ENCODE data around the gene PTCD1.
A peak's percentile ranks its signal among the peaks of the same experiment; 100 is the strongest.
"Not testable (repeated sequence)": the region's sequence is repeated elsewhere in the genome, so short reads cannot be mapped to it uniquely, and the experiment has no call there.

Gene PTCD1

DNA sequence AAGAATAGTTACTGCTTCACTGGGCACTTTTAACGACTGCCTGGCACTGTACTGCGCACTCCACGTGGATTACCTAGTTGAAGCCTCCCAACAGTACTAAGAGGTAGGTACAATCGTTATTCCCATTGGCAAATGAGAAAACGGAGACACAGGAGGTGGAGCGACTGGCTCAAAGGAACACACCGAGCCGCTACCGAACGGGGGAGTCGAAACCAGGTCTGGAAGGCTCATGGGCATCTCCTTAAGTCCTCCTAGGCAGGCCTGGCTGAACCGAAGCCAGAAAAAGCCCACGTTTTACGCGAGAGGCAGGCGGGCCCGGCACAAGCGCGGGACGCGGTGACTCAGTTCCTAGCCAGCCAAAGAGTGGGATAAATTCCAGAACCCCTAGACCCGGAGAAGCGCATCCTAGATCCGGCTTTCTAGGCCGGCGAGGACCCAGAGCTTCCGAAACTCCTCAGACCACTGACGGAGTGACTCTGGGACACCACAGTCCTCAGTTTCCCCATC, 30.7 kb downstream of the PTCD1 start:
- DNase-seq: peak; percentile 74

DNA sequence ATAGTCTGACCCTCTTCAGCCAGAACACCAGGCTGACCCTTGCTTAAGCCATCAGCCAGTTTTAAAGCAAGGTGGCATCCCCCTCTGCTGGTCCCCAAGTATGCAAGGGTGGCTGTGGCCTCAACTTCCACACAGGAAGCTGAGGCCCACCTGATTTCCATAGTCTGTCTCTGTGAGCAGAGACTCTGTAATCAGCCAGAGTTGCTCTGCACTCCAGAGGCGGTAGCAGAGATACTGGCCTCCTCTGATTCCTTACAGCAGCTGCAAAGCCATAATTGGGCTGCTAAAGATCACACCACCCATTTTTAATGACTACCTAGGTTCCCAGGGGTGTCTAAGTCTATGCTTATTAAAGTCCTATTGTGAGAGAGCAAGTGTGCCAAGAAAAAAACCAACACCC, 32.0 kb downstream of the PTCD1 start:
- no peak for DNase-seq

DNA sequence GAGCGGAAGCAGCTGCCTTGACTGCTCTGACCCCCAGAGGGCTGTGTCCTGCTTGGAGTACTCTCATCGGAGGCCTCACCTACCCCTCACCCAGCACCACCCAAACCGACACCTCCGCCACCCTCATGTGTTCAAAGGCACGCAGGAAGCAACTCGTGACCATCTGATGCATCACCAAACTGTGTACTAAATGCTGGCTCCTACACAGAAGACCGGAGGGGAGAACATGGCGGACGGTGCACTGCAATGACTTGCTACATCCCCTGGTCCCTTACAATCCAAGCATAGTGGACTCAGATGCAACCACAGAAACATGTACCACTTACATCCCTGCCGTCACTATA, 33.6 kb downstream of the PTCD1 start:
- DNase-seq: no peak

DNA sequence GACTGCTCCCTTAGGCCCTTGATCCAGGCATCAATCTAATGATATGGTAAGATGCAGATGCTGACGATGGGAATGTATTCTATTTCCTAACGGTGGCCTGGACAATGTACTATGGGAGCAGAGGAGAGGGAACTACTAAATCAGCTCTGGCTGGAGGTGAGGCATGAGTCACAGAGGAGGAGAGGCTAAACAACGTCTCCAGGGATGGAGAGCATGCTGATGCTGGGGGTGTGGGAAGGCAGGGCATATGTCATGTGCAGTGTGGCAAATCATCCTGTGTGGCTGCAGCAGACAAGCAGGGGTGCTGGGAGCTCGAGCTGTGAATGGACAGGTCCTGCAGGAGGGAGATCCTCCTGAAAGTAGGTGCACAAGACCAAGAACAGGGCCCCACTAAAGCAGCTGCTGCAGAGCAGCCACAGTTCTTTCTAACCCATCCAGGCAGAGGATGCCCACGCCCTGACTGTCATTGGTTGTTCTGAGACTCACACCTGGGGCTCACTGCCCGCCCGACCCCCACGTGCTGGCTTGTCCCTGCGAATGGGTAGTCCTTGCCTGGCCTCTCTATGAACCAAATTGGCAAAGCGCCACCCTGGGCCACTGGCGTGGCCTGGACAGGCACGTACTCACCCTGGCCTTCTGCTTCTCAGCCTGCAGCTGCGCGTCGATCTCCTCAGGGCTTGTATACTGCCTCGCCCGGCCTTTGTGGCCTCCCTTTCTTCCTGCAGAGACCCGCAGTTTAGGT, 34.2 kb downstream of the PTCD1 start:
- no peak for DNase-seq

DNA sequence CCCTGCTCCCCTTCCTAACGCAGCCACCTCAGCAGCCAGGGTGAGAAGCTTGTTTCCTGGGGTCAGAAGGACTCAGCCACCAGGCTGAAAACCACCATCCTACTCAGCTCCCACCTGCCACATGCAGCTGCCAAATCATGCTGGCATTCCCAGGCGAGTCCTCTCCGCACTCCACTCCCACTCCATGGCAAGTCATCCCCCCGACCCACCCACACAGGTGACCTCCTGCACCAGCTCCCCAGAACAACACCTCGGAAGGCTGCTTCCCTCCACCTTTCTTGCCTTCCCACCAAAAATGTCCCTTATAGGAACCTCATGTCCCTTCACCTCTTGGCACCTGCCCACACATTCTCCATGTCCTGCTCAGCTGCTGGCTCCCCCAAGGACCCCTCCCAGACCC, 34.8 kb downstream of the PTCD1 start:
- DNase-seq: no peak

DNA sequence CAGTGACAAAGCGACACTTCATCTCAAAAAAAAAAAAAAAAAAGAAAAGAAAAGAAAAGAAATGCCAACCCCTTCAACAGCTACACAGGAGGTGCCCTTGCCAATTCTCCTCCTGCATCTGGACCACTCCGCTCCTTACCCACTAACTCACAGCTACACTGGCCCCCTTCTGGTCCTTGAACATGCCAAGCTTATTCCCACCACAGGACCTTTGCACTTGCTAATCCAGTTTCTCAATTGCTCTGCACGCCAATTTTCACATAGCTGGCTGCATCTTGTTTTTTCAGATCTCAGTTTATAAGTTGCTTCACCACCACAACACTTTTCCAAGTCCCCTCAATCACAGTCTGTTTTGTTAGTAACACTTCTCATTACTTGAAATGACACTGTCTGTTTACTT, 35.7 kb downstream of the PTCD1 start:
- no peak for DNase-seq

DNA sequence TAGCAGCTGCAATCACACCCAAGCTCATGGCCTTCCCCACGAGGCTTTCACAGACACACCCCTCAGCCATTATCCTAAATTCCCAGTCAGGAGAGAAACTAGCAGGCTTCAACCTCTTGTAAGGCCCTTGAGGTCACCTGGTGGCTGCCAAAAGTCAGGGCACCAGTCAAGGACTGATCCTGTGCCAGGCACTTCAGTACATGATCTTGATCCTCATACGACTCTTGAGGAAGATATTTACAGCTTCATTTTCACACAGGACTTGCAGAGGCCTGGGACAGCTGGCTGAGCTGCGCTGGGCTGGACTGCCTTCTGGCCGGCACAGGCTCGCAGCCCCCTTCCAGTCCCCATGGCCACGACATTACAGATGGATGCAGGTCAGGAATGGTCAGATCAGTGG, 39.0 kb downstream of the PTCD1 start:
- no peak for DNase-seq

DNA sequence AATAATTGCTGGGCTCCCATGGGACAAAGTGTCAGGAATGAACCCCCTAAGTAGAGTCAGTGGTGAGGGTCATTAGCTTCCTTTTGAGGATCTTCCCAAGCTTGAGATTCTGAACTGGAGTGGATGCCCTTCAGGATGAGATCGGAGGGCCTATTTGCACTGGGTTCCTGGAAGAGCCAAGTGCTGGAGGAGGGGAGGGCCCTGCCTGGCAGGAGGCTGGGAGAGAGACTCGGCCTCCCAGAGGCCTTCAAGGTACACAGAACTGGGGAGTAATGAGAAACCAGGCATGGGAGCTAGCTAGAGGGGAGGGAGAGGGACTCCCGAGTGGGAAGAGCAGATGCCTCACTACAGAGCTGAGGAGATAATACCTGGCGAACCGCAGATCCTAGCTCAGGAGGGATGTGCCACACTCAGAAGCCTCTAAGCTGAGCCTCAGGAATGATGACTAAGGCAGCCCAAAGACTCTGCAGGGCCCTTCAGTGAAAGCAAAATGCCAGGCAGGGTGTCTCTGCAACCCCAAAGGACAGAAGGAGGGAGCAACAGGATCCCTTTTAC, 39.6 kb downstream of the PTCD1 start:
- no peak for DNase-seq

DNA sequence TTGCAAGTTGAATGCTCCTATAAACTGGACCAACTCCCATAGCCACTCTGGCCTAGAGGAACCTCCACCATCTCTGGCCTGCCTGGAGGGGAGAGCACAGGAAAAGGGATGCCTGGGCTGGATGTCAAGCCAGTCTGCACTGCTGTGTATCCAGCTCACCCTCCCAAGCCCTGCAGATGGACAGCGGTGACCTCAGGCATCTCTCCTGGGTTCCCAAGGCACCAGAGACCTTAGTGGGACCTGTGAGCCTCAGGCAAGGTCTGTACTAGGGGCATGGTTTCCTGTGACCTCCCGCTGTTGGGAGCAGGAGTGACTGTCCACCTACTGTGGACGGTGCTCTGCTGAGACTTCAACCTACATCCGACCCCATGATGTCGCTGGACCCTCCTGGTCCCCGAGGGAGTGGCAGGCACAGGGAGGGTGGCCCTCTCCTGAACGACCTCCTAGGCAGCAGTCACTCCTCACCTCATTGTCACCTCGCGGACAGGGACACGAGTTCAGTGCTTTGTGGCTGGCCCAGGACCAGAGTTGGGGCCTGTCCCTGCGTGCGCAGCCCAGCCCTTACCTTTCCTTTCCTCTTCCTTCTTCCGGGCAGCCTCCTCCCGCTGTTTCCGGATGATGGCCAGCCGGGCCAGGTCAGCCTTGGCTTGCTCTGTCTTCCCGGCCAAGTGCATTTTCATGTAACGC, 41.2 kb downstream of the PTCD1 start:
- DNase-seq: no peak

DNA sequence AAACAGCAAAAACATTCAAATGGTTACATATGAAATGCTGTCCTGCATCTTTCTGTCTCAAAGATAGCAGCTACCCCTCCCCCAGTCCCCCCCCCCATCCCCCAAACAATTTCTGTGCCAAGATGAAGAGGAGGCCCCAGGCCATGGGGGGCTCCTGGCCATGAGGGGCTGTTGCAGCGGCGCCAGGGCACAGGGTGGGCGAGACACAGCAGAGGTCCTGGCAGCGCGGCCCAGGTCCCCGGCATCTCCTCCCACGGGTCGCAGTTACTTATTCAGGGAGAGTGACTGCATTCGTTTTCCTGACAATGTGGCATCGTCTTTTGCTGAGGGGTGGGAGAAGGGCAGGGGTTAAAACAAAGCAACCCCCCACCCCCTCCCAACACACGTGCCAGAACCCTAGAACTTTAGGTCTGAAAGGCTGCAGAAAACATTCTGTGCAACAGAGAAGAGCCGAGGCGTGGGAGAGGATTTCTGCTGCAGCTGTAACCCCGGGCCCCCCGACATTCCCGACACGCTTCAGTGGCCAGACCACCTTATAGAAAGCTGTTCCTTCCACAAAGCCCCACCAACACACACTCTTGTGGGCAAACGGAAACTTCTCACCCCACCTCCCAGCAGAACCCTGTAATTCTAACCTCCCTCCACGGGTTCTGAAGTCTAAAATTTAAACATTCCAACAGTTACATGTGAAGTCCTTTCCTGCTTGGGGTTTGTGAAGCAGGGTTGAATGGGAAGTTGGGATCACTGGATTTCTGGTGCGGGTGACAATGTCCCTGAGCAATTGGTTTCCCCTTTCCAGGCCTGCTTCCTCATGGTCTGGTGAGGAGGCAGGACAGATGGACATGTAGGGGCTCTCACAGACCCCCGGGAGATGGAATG, 41.9 kb downstream of the PTCD1 start:
- no peak for DNase-seq

DNA sequence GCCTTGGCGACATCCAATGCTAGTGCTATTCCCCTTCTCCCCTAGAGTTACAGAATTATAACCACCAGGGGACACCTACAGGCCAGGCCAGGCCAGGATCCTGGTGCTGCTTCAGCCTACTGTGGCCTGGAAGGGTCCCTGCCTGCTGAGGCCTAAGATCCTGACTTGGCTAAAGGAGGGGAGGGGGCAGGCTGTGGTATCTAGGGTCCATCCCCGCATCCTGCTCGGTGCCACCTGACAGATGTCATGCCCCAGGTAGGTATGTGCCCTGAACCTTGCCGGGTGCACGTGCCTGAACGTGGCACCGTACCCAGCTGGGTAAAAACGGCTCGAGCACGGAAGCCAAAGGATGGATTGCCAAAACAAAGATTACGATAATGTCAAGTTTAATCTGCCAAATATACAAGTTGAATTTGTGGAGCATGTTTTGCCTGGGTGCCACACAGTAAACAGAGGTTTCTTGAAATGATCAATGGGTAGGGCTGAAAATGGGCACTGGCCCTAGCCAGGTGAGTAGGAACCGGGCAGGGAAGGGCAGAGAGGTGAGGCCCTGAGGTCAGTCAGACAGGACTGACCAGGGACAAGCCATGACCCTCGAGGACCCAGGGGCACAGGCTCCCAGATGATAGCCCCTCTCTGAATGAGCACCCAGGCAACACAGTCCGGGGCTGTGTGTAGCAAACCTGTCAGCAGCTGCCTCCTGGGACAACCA, 42.8 kb downstream of the PTCD1 start:
- no peak for DNase-seq

DNA sequence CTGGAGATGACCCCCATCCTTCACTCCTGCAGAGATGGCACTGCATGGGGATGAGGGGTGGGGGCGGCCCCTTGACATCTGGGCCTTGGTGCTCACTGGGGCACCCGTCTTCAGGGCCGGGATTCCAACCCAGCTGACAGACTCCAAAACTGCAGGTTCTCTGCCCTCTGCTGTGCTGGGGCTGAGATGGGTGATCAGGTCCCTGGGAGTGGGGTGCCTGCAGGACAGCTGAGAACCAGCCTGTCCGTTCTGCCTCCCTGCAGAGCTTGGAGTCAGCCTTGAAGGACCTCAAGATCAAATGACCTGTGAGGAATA, 44.5 kb downstream of the PTCD1 start:
- no peak for DNase-seq

DNA sequence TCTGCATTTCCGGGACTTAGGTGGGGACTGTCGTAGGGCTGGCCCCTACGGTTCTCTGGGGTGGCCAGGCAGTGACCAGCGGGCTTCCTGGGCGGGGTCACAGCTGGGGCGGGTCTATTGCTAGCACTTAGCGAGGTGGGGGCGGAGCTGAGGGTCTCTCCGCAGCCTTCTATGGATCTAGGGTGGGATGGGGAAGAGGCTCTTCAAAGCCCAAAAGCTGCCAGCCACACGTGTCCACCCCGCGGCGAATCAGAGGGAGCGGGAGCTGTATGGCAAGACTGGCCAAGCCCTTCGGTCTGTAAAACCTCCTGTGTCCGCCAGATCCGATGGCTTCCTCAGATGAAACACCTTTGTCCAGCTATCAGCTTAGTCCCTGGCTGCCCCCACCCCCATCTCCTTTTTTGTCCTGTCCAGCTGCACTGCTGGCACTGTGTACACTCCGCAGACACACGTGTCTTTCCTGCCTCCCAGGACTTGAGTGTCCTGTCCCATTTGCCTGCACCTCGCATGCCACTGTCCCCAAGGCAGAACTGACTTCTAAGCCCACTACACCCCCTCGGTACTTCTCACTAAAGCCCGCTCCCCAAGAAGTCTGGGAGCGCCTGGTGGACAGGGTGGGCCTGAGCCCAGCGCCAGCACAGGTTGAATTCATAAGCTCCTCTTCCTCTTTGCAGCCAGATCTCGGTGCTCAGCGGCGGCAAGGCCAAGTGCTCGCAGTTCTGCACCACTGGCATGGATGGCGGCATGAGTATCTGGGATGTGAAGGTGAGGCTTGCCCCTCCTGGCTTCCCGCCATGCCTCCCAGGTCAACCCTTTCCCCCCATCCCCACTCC, 45.0 kb downstream of the PTCD1 start:
- no peak for DNase-seq

DNA sequence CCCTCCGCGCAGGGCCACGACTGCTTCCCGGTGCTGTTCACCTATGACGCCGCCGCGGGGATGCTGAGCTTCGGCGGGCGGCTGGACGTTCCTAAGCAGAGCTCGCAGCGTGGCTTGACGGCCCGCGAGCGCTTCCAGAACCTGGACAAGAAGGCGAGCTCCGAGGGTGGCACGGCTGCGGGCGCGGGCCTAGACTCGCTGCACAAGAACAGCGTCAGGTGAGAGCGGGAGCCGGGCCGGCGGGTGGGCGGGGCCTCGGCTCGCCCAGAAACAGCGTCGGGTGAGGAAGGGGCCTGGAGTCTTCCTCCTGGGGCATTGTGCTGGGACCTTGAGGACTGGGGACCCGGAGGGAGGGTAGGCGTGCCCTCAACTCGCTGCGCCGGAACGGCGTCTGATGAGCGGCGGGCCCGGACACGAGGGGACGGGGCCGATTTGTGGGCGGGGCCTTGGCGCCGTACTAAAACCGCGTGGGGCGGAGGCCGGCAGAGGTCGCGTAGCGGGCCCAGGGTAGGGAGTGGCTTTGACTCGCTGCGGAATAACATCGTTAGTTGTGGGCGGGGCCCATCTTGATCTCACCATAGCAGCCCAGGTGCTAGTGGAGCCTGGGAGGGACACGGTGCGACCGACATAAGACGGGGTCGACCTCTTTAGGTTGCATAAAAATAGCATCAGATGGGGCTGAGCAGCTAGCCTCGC, 45.8 kb downstream of the PTCD1 start:
- DNase-seq: peak; percentile 87

DNA sequence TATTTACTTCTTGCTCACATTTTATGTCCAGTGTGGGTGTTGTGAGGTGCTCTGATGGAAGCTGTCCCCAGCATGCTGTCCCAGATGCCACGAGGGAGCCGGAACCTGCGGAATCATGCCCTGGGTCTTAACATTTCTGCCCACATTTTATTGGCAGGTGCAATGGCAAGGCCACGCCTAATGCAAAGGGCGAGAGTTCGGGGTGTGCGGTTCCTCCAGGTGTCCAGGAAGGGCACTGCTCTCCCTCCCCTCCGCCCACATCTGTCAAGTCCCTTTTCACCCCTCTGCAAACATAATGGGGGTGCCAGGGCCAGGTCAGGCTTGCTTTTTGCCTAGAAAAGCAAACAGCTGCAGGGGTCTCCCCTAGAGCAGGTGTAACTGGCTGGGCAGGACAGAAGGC, 46.6 kb downstream of the PTCD1 start:
- no peak for DNase-seq

DNA sequence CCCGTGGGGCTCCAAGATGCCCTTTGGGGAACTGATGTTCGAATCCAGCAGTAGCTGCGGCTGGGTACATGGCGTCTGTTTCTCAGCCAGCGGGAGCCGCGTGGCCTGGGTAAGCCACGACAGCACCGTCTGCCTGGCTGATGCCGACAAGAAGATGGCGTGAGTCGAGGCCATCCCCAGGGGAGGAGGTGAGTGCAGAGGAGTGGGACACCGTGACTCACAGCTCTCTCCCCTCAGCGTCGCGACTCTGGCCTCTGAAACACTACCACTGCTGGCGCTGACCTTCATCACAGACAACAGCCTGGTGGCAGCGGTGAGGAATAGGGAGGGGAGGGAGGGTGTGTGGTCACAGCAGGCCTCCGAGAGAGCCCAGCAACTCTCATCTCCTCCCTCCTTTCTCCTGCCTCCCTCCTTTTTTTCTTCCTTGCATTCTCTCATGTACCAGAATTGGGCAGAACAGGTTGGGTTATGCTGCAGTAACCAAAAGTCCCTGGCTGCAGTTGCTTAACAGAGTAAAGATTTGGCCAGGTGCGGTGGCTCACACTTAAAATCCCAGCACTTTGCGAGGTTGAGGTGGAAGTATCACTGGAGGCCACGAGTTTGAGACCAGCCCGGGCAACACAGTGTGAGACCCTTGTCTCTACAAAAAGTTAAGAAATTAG, 47.5 kb downstream of the PTCD1 start:
- no peak for DNase-seq

DNA sequence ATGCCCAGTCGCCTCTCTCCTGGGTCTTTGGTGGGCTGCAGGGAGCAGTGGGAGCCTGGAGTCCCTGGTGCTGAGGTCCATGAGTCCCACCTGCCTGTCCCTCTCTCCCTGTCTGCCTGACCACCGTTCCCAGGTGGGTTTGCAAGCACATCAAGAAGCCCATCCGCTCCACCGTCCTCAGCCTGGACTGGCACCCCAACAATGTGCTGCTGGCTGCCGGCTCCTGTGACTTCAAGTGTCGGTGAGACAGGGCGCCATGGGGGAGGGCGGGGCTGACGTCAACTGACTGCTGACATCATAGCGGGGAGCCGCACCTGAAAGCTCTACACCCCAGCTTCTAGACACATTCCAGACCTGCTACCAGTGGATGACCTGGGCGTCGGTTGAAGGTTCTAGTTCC, 48.8 kb downstream of the PTCD1 start:
- DNase-seq: no peak

DNA sequence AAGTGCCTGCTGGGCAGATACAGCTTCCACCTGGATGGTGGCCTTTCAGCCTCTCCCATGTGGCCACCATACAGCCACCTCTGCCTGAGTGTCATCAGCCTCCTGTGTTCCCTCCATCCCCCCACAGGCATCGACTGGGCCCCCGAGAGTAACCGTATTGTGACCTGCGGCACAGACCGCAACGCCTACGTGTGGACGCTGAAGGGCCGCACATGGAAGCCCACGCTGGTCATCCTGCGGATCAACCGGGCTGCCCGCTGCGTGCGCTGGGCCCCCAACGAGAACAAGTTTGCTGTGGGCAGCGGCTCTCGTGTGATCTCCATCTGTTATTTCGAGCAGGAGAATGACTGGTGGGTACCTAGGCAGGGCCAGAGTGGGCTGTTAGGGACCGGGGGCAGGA, 50.7 kb downstream of the PTCD1 start:
- DNase-seq: no peak

DNA sequence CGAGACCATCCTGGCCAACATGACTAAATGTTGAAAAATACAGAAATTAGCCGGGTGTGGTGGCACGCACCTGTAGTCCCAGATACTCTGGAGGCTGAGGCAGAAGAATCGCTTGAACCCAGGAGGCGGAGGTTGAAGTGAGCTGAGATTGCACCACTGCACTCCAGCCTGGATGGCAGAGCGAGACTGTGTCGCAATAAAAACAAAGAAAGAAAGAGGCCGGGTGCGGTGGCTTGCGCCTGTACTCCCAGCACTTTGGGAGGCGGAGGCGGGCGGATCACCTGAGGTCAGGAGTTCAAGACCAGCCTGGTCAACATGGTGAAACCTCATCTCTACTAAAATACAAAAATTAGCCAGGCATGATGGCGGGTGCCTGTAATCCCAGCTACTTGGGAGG, 51.4 kb downstream of the PTCD1 start:
- DNase-seq: not testable (repeated sequence)

DNA sequence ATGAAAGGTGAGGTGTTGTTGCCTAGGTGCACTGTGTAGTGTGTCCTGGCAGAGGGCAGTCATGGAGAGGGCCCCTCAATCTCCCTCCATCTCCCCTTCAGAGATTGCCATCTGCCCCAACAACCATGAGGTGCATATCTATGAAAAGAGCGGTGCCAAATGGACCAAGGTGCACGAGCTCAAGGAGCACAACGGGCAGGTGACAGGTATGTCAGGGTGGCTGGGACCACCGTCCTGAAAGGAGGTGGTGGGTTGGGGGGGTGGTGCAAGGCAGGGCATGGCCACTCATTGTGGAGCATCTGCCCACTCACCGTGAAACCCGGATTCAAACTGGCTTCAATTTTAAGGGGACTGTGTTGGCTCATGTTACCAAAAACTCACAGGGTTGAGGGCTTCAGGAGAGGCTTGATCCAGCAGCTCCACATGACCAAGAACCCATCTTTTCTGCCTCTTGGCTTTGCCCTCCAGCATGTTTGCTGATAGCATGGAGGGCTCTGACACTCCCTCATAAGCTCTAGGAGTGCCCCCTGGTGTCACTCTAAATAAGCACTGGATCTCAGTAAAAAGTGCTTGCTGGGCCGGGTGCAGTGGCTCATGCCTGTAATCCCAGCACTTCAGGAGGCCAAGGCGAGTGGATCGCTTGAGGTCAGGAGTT, 51.9 kb downstream of the PTCD1 start:
- no peak for DNase-seq
